AG10803 (cell line): ENCODE data around the gene NALCN.
A peak's percentile ranks its signal among the peaks of the same experiment; 100 is the strongest.

ENCODE experiments used
- DNase-seq: peaks from one replicate; pipeline ENCODE4 v3.0.0; 2010; ENCODE audit warnings: low read depth
- H3K4me3 ChIP-seq: 2 replicates; pipeline ENCODE4 v1.5.1; 2011; ENCODE audit warnings: mild to moderate bottlenecking, low read length, control low read depth
- CTCF ChIP-seq: conservative IDR thresholded peaks from 2 replicates; pipeline ENCODE4 v1.5.1; 2011; ENCODE audit warnings: mild to moderate bottlenecking, low read length, control low read depth, inconsistent platforms

NALCN gene

DNA sequence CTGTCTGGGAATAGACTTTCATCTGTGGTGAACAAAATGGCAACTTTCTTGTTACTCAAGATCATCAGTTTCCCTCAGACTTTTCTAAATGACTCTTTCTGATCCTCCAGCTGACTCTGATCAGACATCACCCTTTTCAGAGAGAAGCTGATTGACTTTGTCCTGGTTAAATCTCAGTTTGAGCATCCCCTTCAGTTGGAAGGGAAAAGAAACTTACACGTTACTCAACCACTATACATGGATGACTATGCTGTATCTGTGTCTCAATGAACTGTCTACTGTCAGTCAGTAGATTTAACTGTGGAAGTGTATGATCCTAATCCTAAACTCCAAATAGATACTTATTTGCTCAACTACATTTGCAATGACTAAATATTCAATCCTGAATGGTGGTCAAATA, 118.5 kb downstream of the NALCN start:
- no peak overlapping the region for H3K4me3 ChIP-seq
- no peak for DNase-seq
- no peak for TF ChIP-seq CTCF

DNA sequence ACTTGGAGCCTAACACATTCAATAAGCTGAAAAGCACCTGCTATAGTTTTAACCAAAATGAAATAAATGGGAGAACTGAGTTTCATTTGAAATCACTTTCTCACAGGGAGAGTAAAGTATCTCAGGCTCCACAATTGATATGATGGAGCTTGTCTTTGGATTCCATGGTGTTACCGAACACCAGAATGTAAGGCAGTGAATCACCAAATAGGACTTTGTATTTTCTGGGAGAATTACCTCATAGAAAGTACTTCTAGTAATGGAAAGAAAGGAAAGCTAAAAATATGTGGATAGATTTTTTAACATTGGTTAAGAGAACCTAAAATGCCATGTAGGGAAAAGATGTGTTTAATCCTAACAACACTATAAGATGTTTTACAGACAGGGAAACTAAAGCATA, 123.6 kb downstream of the NALCN start:
- peak; percentile 9 for DNase-seq
- no peak for TF ChIP-seq CTCF
- no peak overlapping the region for H3K4me3 ChIP-seq

DNA sequence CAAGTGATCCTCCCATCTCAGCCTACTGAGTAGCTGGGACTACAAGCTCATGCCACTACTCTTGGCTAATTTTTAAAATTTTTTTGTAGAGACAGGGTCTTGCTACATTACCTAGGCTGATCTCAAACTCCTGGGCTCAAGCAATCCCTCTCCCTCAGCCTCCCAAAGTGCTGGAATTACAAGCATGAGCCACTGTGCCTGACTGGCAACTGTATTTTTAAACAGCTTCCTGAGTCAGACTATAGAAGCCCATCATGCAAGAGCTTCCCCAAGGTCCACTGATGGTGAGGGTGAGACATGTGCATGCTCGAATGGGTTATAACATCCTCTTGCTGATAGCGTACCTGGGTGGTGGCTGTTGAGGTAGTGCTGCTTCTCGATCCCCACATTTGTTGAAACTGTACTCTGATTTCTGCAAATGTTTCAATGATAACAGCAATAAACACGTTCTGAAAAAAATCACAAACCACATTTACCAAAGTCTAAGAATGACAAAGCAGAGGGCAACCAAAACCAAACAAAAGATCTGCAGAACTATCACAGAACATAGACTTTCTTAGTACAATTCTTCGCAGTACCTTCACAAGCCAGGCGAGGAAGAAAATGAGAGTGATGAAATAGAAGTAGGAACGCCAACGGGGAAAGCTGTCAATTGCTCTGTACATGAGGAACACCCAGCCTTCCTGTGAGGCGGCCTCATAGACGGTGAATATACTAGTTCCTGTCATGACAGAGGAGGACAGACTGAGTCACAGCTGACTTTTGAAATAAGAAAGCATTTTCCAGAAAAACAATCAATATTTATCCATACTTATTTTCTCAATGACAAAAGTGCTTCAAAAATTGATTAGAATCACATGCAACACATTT, 124.4 kb downstream of the NALCN start:
- TF ChIP-seq CTCF: no peak
- DNase-seq: peak; percentile 11
- H3K4me3 ChIP-seq: no peak overlapping the region

DNA sequence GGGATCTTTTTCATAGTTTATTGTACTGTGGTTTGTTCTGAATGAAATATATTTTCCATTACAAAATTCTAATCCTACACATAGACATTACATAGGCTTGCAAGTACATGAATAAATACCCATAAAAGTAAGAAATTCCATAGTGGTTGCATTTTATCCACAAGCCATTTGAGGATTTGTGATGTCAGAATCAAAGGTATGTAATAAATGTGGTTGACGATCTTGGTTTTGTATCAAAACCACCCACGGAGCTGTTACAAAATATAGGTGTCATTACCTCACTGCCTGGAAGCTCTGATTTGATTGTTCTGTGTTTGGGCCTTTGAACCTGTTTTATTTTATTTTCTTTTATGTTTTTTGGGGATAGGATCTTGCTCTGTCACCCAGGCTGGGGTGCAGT, 125.1 kb downstream of the NALCN start:
- peak; percentile 17 for DNase-seq
- TF ChIP-seq CTCF: no peak

GRCh38 chr13:101289764-101290163, 126.5 kb downstream of the NALCN start:
- TF ChIP-seq CTCF: no peak
- peak; percentile 50 for DNase-seq
- no peak overlapping the region for H3K4me3 ChIP-seq

More for the DNA sequence above, 125.1 kb downstream of the NALCN start:
- H3K4me3 ChIP-seq: no peak overlapping the region

- no peak for TF ChIP-seq CTCF
- H3K4me3 ChIP-seq: no peak overlapping the region
- no peak for DNase-seq
These were observed 132.5 kb downstream of the NALCN start for GRCh38 chr13:101283782-101284181.

DNA sequence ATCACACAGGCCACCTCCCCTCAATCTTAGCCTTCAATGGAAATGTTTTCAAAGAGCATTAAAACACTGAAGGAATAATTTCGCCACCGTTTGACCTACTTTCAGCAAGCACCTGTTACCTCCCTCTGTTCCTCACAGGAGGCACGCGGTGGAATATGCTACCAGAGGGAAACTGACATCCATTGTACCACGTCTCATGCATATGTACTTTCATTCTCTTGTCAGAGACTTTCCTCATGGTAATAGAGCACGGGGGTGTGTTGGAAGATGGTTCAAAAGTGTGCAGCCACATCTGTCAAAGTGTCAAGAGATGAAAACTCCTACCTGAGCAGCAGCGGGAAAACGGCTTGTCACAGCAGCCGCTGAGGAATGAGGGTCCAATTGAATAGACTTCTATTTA, 143.4 kb downstream of the NALCN start:
- no peak for DNase-seq
- H3K4me3 ChIP-seq: no peak overlapping the region
- no peak for TF ChIP-seq CTCF
